GM18867 (cell line): ENCODE measurements around the gene DHTKD1.
"Not testable (repeated sequence)": the region's sequence is repeated elsewhere in the genome, so short reads cannot be mapped to it uniquely, and the experiment has no call there.

Experiments used
- ATAC-seq: cut with Tn5 transposase; IDR thresholded peaks from one replicate; pipeline ENCODE4 v1.9.1; 2021; ENCODE audit warnings: mild to moderate bottlenecking, moderate library complexity; ENCODE audit not compliant: unreplicated experiment

Gene DHTKD1

GRCh38 chr10:12063483-12063818 lies 5.3 kb upstream of the DHTKD1 start:
- no peak for ATAC-seq

- no peak for ATAC-seq
Measured at GRCh38 chr10:12067336-12067735, 1.4 kb upstream of the DHTKD1 start.

GRCh38 chr10:12071441-12071840 lies 2.7 kb downstream of the DHTKD1 start:
- not testable (repeated sequence) for ATAC-seq

- no peak for ATAC-seq
Measured at GRCh38 chr10:12073526-12073925, 4.8 kb downstream of the DHTKD1 start.

GRCh38 chr10:12077580-12078180 lies 8.9 kb downstream of the DHTKD1 start:
- ATAC-seq: peak; percentile 29

- no peak for ATAC-seq
Measured at GRCh38 chr10:12081470-12081869, 12.7 kb downstream of the DHTKD1 start.

- no peak for ATAC-seq
Measured at GRCh38 chr10:12081879-12082557, 13.3 kb downstream of the DHTKD1 start.

GRCh38 chr10:12088919-12089318 lies 20.2 kb downstream of the DHTKD1 start:
- ATAC-seq: no peak

GRCh38 chr10:12091421-12091820 lies 22.7 kb downstream of the DHTKD1 start:
- ATAC-seq: no peak

GRCh38 chr10:12097361-12097760 lies 28.6 kb downstream of the DHTKD1 start:
- ATAC-seq: not testable (repeated sequence)

- ATAC-seq: no peak
Measured at GRCh38 chr10:12097791-12098190, 29.0 kb downstream of the DHTKD1 start.

- no peak for ATAC-seq
Measured at GRCh38 chr10:12098966-12099365, 30.2 kb downstream of the DHTKD1 start.

- ATAC-seq: no peak
Measured at GRCh38 chr10:12103802-12104201, 35.0 kb downstream of the DHTKD1 start.

GRCh38 chr10:12107781-12108180 lies 39.0 kb downstream of the DHTKD1 start:
- ATAC-seq: no peak

- no peak for ATAC-seq
Measured at GRCh38 chr10:12109286-12109685, 40.5 kb downstream of the DHTKD1 start.

- ATAC-seq: no peak
Measured at GRCh38 chr10:12111528-12111927, 42.8 kb downstream of the DHTKD1 start.

GRCh38 chr10:12113627-12114026 lies 44.9 kb downstream of the DHTKD1 start:
- no peak for ATAC-seq

GRCh38 chr10:12121673-12122072 lies 52.9 kb downstream of the DHTKD1 start:
- peak; percentile 29 for ATAC-seq

GRCh38 chr10:12129222-12130111 lies 60.7 kb downstream of the DHTKD1 start, which contains the start of gene SEC61A2:
Gene SEC61A2, plus strand, starts transcription at chr10:12129677. Its CDS starts 111 bp downstream, at chr10:12129788.
- ATAC-seq: peak; percentile 89

- ATAC-seq: peak; percentile 38
Measured at GRCh38 chr10:12130237-12130872, 61.6 kb downstream of the DHTKD1 start.

- no peak for ATAC-seq
Measured at GRCh38 chr10:12135631-12136030, 66.9 kb downstream of the DHTKD1 start.
